Right ventricle myocardium superior (tissue), 1 donor: ENCODE results near the gene ARSG. TPM values are rescaled to one million over a fixed set of nuclear protein-coding genes. Genes with fewer than 3 reads are reported as not detected.
A peak's percentile ranks its signal among the peaks of the same experiment; 100 is the strongest.
"Not testable (repeated sequence)": the region's sequence is repeated elsewhere in the genome, so short reads cannot be mapped to it uniquely, and the experiment has no call there.

Experiments used
- ATAC-seq: fragments of 200-7000 bp; cut with Tn5 transposase; one replicate; pipeline ENCODE4 v1.9.1; 2020; ENCODE audit warnings: mild to moderate bottlenecking; ENCODE audit not compliant: poor library complexity
- DNase-seq: peaks from one replicate; pipeline ENCODE4 v3.0.0-alpha.2; 2020
- intact Hi-C: fragments of 100-400 bp; cut with DNase I; formaldehyde crosslinking; loops from one replicate; pipeline ENCODE4 v1.11.2; 2022
- total RNA-seq: library from RNA; stranded (reverse); fragmentation: NEBNext Ultra II Directional; extraction: Animal tissue kit (Norgen Biotek cat#: 25700); gene quantifications from one replicate; pipeline ENCODE4 v1.2.1, GENCODE V29; 2021
- donor health status: DM: no; HTN: yes; CAD: no; lungs with severe emphysema.

ARSG gene
- total RNA-seq, 1 donor from 2014 or later, result 3.1 TPM

- peak; percentile 86 for ATAC-seq
- not testable (repeated sequence) for DNase-seq
- intact Hi-C loops, result loop anchor here (5.0 to 10.0 kb wide), 3 partner anchors 134 to 194 kb away; partner anchors contain the start of gene WIPI1
Measured at GRCh38 chr17:68263101-68263681, 28.1 kb upstream of the ARSG start.

DNA sequence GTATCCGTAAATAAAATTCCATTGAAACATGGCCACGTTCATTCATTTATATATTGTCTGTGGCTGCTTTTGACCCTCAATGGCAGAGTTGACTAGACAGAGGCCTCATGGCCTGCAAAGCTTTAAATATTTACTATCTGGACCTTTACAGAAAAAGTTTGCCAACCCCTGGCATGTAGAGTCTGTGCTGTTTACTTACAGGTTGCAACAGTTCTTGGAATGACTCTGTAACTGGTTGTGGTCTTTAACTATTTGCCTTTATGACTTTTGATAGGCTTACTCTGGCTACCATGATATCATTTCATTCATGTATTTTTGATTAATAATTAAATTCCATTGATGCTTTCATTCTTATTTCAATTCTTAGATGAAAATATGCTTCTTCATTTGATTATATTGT lies 25.5 kb upstream of the ARSG start:
- DNase-seq, ATAC-seq: not testable (repeated sequence)
- intact Hi-C loops, result loop anchor here (10.0 kb wide), 1 partner anchor 169 kb away; no protein-coding TSS in a partner anchor

DNA sequence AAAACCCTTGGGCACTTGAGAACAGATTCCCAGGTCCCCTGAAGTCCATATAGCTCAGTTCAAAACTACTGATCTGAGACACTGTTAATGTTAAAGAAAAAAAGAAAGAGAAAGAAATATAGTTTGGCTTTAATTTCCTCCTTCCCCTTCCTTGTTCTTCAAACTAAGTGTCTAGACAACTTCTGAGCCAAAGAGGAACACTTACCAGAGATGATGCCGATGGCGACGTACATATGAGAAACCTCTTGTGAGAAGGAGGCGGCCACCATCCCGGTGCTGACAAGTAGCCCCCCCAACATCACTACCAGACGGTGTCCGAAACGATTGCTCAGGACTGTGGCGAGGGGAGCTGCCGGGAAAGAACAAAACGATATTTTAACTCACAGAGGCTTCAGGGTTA lies 17.6 kb upstream of the ARSG start:
- intact Hi-C loops, result no loop called here
- ATAC-seq (no peak), DNase-seq (no peak)

- intact Hi-C loops, ATAC-seq, DNase-seq: not testable (repeated sequence)
Measured at GRCh38 chr17:68276339-68276738, 15.0 kb upstream of the ARSG start.

GRCh38 chr17:68277807-68278206 lies 13.5 kb upstream of the ARSG start:
- DNase-seq (no peak), ATAC-seq (no peak)
- intact Hi-C loops, result no loop called here

- intact Hi-C loops, ATAC-seq: not testable (repeated sequence)
Measured at GRCh38 chr17:68281965-68282364, 9.3 kb upstream of the ARSG start.

DNA sequence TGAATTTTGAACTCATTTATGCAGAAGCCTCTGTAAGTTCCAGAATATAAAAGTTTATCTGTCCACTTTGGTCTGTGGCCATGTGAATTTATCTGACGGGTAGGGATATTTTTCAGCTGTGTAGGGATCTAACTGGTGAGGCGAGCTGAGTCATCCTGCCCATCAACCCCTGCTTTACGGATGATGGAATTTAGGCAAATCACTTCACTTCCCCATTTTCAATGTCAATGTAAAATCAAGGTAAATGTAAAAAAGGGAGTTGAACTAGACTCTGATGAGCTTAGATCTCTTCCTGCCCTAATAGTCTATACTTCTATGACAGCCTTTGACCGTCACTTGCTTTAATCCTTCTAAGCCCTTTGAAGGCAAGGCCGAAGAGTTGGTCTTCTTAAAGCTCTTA lies 2.9 kb upstream of the ARSG start:
- intact Hi-C loops, result no loop called here
- DNase-seq (no peak), ATAC-seq (no peak)

More at GRCh38 chr17:68281965-68282364, 9.3 kb upstream of the ARSG start:
- not testable (repeated sequence) for DNase-seq

DNA sequence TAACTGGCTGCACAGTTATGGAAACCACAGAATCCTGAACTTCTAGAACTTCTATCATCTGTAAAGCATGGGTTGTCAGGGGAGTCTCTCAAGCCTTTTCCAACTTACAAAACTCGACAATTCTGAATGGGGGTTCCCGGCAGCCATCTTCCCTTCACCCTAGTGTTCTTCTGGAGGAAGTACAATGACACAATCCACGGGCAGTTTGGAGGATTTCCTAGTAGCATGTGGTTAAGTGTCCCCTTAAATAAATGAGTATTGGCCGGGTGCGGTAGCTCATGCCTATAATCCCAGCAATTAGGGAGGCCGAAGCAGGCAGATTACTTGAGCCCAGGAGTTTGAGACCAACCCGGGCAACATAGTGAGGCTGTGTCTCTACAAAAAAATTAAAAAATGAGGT lies 2.5 kb upstream of the ARSG start:
- no peak for ATAC-seq
- no peak for DNase-seq
- intact Hi-C loops, result no loop called here

- DNase-seq, result no peak
- intact Hi-C loops, result no loop called here
- ATAC-seq, result no peak
Measured at GRCh38 chr17:68289473-68289872, 1.8 kb upstream of the ARSG start.

DNA sequence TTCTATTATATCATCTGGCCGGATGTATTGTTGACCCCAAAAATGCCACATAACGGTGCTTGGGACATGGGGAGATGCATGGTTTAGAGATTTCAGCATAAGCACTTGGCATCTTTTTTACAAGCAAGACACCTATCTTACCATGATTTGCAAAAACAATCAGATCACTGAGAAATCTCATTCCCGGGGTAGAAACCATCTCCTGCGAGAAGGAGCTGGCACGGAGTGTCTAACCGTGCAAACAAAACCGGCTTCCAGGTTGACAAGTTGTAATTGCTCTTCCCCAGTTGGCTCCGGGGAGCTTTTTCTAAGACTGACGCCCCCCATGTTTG lies 1.4 kb upstream of the ARSG start:
- intact Hi-C loops, result no loop called here
- DNase-seq, result no peak
- ATAC-seq, result no peak

DNA sequence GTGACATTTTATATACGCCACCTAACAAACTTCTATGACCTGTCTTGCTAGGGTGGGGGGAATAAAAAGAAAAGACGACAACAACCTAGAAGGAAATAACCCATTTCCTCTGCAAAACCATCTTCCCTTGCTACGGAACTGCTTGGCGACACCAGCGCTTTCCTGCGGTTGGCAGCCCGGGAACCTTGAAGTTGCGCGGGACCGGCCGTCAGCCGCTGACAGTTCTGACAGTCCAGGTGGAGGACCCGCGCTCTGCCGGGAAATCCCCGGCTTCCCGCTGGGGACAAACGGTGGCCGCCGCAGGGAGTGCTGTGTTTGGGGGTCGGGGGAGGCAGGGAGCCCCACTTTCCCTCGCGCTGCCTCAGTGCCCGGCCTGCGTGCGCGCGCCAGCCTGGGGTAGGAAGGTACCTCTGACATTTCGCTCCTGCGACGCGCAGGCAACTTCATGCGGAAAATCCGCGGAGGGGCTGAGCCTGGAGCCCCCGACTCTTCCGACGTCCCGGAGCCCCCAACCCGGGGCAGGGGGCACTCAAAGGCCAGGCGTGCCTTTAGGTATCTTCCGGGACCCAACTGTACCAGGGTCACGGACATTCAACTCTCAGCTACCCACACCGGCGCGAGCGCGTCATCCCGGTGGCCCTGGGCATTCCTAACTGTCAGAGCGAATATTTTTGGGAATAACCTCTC lies 884 bp upstream of the ARSG start:
- DNase-seq, result peak; percentile 58
- intact Hi-C loops, result no loop called here
- peak; percentile 26 for ATAC-seq

DNA sequence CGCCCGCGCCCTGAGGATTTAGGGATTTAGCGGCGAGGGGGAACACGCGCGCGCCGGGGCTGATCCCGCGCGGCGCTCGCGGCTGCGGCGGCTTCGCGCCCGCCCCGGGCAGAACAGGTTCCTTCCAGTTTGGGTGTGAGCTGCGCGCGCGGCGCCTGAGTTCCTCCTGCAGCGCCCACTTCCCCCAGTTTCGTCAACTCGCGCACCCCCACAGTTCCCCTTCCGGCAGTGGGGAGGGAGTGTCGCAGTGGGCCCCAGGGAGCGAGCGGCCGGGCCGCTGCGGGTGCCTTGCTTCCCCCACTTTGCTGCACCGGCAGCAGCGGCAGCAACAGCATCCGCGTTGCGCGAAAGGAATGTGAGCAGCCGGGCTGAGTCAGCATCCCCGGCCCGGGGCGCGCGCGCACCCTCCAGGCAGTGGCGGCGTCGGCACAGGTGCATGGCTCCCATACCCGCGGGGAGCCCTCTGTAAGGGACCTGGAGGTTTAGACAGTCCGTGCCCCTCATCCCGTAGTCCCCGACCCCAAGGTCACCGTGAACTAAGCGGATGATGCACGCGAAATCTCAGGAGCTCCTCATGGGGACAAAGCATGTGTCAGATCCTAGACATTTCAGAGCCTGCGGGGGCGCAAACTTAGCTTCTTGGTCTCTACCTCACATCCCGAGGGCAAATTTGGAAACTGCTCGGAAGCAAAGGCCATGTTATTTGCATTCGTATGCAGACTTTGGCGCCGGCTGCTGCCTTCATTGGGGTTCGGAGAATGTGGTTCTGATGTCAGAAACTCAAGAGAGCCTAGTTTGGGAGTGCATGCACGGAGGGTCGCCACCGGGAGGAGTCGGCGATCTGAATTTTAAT lies 767 bp downstream of the ARSG start:
- DNase-seq, result peak; percentile 92
- peak; percentile 77 for ATAC-seq
- intact Hi-C loops, result no loop called here

GRCh38 chr17:68292689-68293040 lies 1.4 kb downstream of the ARSG start:
- no peak for DNase-seq
- no peak for ATAC-seq
- intact Hi-C loops, result no loop called here

DNA sequence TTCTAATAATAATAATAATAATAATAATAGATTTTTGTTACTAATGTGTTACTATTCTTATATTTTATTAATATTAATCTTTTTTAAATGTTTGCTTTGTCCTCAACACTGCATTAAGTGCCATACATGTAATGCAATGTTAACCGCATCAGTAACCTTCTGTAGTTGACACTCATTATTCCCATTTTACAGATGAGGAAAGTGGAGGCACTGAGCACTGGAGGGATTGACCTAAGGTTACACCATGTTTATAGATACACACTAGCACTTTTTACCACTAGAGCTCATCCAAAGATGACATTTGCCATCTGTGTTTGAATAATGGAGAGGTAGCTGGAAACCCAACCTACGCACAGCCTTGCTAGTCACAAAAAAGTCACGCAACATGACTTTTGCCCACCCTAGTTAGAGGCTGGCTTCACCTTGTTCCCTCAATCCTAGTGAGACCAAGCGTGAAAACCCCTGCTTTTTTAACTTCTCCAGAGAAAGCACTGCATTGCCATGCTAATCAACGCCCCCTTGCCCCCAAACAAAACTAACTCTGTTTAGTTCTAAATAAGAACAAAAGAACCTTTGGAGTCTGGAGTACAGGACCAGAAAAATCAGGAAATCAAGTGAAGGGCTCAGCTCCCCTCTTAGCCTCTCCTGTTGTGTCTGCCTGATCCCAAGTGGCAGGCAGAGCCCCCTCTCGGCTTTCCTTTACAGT lies 2.3 kb downstream of the ARSG start:
- ATAC-seq (no peak), DNase-seq (no peak)
- intact Hi-C loops, result no loop called here

DNA sequence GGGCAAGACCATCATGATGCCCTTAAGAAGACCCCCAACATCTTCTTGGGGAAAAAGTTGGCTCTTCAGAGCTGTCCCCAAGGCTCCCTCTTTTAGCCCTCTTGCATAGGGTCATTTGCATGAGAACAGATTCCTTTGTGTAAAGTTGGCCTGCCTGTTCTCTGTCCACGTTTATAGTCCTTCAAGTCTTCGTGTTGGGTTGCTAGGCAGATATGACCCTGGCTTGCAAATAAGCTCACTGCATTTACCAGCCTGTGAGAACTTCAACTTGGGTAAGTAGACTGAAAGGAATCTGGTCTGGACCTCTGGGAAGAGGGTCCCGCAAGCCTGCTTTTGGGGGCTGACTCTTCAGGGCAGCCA lies 2.9 kb downstream of the ARSG start:
- no peak for ATAC-seq
- intact Hi-C loops, result no loop called here
- DNase-seq, result no peak

GRCh38 chr17:68294617-68295016 lies 3.3 kb downstream of the ARSG start:
- no peak for ATAC-seq
- intact Hi-C loops, result no loop called here

DNA sequence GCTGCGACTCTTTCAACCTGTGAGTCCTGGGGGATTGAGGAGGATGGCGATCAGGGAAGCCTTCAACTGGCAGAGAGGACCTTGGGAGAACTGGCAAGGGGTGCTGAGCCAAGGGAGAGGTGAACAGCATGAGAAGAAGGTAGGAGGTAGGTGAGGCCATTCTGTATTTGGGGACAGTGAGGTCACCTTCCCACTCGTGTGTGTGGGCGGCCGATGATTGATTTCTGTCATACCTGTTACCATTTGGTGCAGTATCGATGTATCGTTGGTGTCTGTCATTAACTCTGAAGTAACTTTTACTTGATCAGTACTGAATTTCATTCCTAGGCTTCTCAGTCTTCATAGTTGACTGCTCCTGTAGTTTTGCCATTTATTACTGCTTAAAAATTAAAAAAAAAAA lies 3.8 kb downstream of the ARSG start:
- intact Hi-C loops, result no loop called here
- ATAC-seq (no peak), DNase-seq (no peak)

More at GRCh38 chr17:68294617-68295016, 3.3 kb downstream of the ARSG start:
- no peak for DNase-seq

- no peak for DNase-seq
- intact Hi-C loops, result no loop called here
Measured at GRCh38 chr17:68296217-68297191, 5.2 kb downstream of the ARSG start.

More at GRCh38 chr17:68296217-68297191, 5.2 kb downstream of the ARSG start:
- ATAC-seq, result no peak
